NT2/D1 (cell line): Measurements from ENCODE around the gene SRPRB.

ENCODE experiments used
- SUZ12 ChIP-seq: IDR thresholded peaks from 2 replicates; pipeline ENCODE4 v1.6.1; 2011; ENCODE audit not compliant: insufficient read length, insufficient read depth; ENCODE audit errors: extremely low read depth
- YY1 ChIP-seq: IDR thresholded peaks from 2 replicates; pipeline ENCODE4 v1.6.1; 2011; ENCODE audit not compliant: insufficient read length, insufficient read depth

GRCh38 chr3:133828576-133829309 lies 23.1 kb downstream of the SRPRB start:
- TF ChIP-seq YY1 = no peak
- no peak for TF ChIP-seq SUZ12
